ENCODE results near the gene SLC9A3.

- TF ChIP-seq SPI1 (IDR thresholded peaks at IDR 0.05; ENCODE audit: low read depth, low read length): no peak
- no peak for TF ChIP-seq POLR2A (IDR thresholded peaks at IDR 0.05; ENCODE audit: low read depth, low read length)
These were observed 10.8 kb downstream of the SLC9A3 start for GRCh38 chr5:513216-514100.
